ENCODE results near the gene PNPLA5.

- TF ChIP-seq, protein P1, sequence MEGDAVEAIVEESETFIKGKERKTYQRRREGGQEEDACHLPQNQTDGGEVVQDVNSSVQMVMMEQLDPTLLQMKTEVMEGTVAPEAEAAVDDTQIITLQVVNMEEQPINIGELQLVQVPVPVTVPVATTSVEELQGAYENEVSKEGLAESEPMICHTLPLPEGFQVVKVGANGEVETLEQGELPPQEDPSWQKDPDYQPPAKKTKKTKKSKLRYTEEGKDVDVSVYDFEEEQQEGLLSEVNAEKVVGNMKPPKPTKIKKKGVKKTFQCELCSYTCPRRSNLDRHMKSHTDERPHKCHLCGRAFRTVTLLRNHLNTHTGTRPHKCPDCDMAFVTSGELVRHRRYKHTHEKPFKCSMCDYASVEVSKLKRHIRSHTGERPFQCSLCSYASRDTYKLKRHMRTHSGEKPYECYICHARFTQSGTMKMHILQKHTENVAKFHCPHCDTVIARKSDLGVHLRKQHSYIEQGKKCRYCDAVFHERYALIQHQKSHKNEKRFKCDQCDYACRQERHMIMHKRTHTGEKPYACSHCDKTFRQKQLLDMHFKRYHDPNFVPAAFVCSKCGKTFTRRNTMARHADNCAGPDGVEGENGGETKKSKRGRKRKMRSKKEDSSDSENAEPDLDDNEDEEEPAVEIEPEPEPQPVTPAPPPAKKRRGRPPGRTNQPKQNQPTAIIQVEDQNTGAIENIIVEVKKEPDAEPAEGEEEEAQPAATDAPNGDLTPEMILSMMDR (conservative IDR thresholded peaks at IDR 0.05; ENCODE audit: low read depth, low read length), result no peak
- TF ChIP-seq EZH2phosphoT487 (IDR thresholded peaks at IDR 0.05; ENCODE audit: borderline replicate concordance, low read length), result no peak
- no peak for TF ChIP-seq EZH2 (IDR thresholded peaks at IDR 0.05; ENCODE audit: low read length, unreplicated experiment)
Observed at GRCh38 chr22:43905681-43906080, 13.9 kb upstream of the PNPLA5 start.
